Brain microvascular endothelial cell (primary cell): ENCODE data around the gene CACNB2.
"Not testable (repeated sequence)": the region's sequence is repeated elsewhere in the genome, so short reads cannot be mapped to it uniquely, and the experiment has no call there.

ENCODE experiments used
- DNase-seq: peaks from one replicate; pipeline ENCODE4 v3.0.0-alpha.2; 2020
- H3K27ac ChIP-seq: fragments of 250-450 bp; sonication (Bioruptor Pico); 2 replicates; pipeline ENCODE4 v1.5.1; 2020; ENCODE audit warnings: mild to moderate bottlenecking, moderate library complexity
- H3K27me3 ChIP-seq: fragments of 250-450 bp; sonication (Bioruptor Pico); replicated peaks from 2 replicates; pipeline ENCODE4 v1.5.1; 2020; ENCODE audit warnings: mild to moderate bottlenecking
- H3K36me3 ChIP-seq: fragments of 250-450 bp; sonication (Bioruptor Pico); replicated peaks from 2 replicates; pipeline ENCODE4 v1.5.1; 2020; ENCODE audit warnings: mild to moderate bottlenecking
- H3K4me3 ChIP-seq: 2 replicates; pipeline ENCODE4 v1.5.1; 2011; ENCODE audit warnings: low read depth, mild to moderate bottlenecking, control low read depth, low read length, moderate library complexity
- in situ Hi-C: cut with HindIII; loops from 2 replicates; pipeline ENCODE4 v1.10.0; 2017; ENCODE audit warnings: low sequenced_read_pairs, low pct_ligation_motif_present
- TF ChIP-seq, protein P1 (sequence below): IDR thresholded peaks from 2 replicates; pipeline ENCODE4 v1.5.1; 2011; ENCODE audit warnings: low read depth, mild to moderate bottlenecking, moderate library complexity, low read length, control low read depth, inconsistent platforms; ENCODE audit errors: missing control alignments

The CACNB2 gene

DNA sequence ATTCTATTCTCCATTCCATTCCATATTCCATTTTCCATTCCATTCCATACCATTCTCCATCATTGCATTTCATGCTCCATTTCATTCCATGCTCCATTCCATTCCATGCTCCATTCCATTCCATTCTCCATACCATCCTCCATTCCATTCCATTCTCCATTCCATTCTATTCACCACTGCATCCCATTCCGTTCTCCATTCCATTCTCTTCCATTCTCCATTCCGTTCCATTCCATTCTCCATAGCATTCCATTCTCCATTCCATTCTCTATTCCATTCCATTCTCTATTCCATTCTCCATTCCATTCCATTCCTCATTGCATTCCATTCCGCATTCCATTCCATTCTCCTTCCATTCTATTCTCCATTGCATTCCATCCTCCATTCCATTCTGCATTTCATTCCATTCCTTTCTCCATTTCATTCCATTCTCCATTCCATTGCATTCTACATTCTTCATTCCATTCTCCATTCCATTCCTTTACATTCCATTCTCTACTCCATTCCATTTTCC is 427.2 kb downstream of the CACNB2 start:
- no peak overlapping the region for H3K27ac ChIP-seq
- H3K4me3 ChIP-seq = no peak overlapping the region
- DNase-seq = no peak
- H3K27me3 ChIP-seq = no peaks in the 10 kb centered on the region
- TF ChIP-seq, protein P1, sequence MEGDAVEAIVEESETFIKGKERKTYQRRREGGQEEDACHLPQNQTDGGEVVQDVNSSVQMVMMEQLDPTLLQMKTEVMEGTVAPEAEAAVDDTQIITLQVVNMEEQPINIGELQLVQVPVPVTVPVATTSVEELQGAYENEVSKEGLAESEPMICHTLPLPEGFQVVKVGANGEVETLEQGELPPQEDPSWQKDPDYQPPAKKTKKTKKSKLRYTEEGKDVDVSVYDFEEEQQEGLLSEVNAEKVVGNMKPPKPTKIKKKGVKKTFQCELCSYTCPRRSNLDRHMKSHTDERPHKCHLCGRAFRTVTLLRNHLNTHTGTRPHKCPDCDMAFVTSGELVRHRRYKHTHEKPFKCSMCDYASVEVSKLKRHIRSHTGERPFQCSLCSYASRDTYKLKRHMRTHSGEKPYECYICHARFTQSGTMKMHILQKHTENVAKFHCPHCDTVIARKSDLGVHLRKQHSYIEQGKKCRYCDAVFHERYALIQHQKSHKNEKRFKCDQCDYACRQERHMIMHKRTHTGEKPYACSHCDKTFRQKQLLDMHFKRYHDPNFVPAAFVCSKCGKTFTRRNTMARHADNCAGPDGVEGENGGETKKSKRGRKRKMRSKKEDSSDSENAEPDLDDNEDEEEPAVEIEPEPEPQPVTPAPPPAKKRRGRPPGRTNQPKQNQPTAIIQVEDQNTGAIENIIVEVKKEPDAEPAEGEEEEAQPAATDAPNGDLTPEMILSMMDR = no peak
- H3K36me3 ChIP-seq = no peaks in the 10 kb centered on the region
- in situ Hi-C loops = no loop called here

DNA sequence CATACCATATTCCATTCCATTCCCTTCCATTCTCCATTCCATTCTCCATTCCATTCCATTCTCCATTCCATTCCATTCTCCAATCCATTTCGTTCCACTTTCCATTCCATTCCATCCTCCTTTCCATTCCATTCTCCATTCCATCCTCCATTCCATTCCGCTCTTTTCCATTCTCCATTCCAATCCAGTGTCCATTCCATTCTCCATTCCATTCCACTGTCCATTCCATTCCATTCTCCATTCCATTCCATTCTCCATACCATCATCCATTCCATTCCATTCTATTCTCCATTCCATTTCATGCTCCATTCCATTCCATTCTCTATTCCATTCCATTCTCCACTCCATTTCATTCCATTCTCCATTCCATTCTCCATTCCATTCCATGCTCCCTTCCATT is 430.2 kb downstream of the CACNB2 start:
- H3K4me3 ChIP-seq, H3K27ac ChIP-seq, H3K36me3 ChIP-seq, in situ Hi-C loops, DNase-seq, H3K27me3 ChIP-seq: not testable (repeated sequence)

DNA sequence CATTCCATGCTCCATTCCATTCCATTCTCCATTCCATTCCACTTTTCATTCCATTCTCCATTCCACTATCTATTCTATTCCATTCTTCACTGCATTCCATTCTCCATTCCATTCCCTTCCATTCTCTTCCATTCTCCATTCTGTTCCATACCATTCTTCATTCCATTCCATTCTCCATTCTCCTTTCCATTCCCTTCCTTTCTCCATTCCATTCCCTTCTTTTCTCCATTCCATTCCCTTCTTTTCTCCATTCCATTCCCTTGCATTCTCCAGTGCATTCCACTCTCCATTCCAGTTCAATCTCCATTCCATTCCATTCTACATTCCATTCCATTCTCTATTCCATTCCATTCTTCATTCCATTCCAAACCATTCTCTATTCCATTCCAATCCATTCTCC is 430.9 kb downstream of the CACNB2 start:
- Histone ChIP-seq H3K27ac (no peak overlapping the region), H3K36me3 (no peaks in the 10 kb centered on the region), H3K27me3 (no peaks in the 10 kb centered on the region), H3K4me3 (no peak overlapping the region)
- in situ Hi-C loops = no loop called here
- no peak for DNase-seq
- TF ChIP-seq, protein P1 = no peak

DNA sequence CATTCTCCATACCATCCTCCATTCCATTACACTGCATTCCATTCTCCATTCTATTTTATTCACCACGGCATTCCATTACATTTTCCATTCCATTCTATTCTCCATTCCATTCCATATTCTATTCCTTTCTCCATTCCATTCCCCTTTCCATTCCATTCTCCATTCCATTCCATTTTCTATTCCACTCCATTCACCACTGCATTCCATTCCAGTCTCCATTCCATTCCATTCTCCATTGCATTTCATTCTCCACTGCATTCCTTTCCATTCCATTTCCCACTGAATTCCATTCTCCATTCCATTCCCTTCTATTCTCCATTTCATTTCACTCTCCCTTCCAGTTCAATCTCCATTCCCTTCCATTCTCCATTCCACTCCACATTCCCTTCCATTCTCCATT is 431.6 kb downstream of the CACNB2 start:
- H3K27ac ChIP-seq = no peak overlapping the region
- no peaks in the 10 kb centered on the region for H3K36me3 ChIP-seq
- no peak overlapping the region for H3K4me3 ChIP-seq
- TF ChIP-seq, protein P1 = no peak
- in situ Hi-C loops = no loop called here
- no peak for DNase-seq
- H3K27me3 ChIP-seq = no peaks in the 10 kb centered on the region

DNA sequence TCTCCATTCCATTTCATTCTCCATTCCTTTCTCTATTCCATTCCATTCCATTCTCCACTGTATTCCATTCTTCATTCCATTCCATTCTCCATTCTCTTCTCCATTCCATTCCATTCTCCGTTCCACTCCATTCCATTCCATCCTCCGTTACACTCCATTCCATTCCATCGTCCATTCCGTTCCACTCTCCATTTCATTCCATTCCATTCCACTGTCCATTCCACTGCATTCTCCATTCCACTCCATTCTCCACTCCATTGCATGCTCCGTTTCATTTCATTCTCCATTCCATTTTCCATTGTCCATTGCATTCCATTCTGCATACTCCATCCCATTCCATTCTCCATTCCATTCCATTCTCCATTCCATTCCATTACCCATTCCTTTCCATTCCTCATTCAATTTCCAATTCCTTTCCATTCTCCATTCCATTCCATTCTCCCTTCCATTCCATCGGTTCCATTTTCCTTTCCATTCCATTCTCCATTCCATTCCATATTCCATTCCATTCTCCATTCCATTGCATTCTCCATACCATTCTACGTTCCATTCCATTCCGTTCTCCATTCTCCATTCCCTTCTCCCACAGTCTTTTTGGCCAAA is 432.8 kb downstream of the CACNB2 start:
- Histone ChIP-seq H3K4me3 (no peak overlapping the region), H3K36me3 (no peaks in the 10 kb centered on the region), H3K27ac (no peak overlapping the region), H3K27me3 (no peaks in the 10 kb centered on the region)
- TF ChIP-seq, protein P1 = no peak
- in situ Hi-C loops = no loop called here
- no peak for DNase-seq

DNA sequence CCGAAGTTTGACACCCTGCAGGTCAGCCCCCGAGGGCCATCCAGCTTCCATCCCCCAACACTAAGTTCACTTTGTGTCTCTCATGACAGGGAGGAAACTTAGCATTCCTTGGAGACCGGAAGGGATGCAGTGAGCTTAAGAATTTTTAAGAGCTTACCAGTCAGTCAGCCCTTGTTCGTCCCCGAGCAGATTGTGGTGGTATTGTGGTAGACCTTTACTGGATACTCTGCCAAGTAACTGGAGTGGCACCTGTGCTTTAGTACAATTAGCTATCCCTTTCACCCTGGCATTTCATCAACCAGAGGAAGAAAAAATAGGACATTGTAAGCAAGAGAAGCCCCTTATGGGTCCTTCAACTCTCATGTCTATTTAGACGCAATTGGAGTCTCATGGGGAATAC is 436.4 kb downstream of the CACNB2 start:
- Histone ChIP-seq H3K36me3 (no peaks in the 10 kb centered on the region), H3K27me3 (no peaks in the 10 kb centered on the region), H3K4me3 (no peak overlapping the region), H3K27ac (no peak overlapping the region)
- TF ChIP-seq, protein P1 = no peak
- in situ Hi-C loops = no loop called here
- DNase-seq = no peak
